Stomach (tissue), 9 donors: ENCODE measurements around the gene ZKSCAN7. TPM values are rescaled to one million over a fixed set of nuclear protein-coding genes. Genes with fewer than 3 reads are reported as not detected.
A peak's percentile ranks its signal among the peaks of the same experiment; 100 is the strongest.
"Not testable (repeated sequence)": the region's sequence is repeated elsewhere in the genome, so short reads cannot be mapped to it uniquely, and the experiment has no call there.

Experiments used
- DNase-seq, 2 donors: peaks; one replicate each; pipeline versions ENCODE4 v3.0.0 to v3.0.0-alpha.2; 2013 to 2019
- H3K27ac ChIP-seq, 5 donors: fragments of 200-600 bp in 4 of 5; sonication (generic) in 4 of 5; one replicate each; pipeline ENCODE4 v1.5.1; 2013 to 2019; ENCODE audit warnings: mild to moderate bottlenecking in 1 of 5, moderate library complexity in 1 of 5
- H3K27me3 ChIP-seq, 3 donors: fragments of 200-600 bp; sonication (generic); one replicate each; pipeline ENCODE4 v1.5.1; 2017 to 2019; ENCODE audit warnings: mixed run types in 1 of 3
- H3K36me3 ChIP-seq, 4 donors: fragments of 200-600 bp; sonication (generic); 1 replicate in 3 of 4; 2 replicates in 1 of 4; pipeline ENCODE4 v1.5.1; 2016 to 2019
- H3K4me1 ChIP-seq, 4 donors: fragments of 200-600 bp; sonication (generic); one replicate each; pipeline ENCODE4 v1.5.1; 2016 to 2019
- H3K4me3 ChIP-seq, 4 donors: fragments of 200-600 bp; sonication (generic) in 3 of 4; one replicate each; pipeline ENCODE4 v1.5.1; 2016 to 2019; ENCODE audit warnings: mild to moderate bottlenecking in 1 of 4
- H3K9me3 ChIP-seq, 4 donors: fragments of 200-600 bp; sonication (generic); one replicate each; pipeline ENCODE4 v1.5.1; 2016 to 2019
- EP300 ChIP-seq: sonication (generic); formaldehyde crosslinking; IDR thresholded peaks from one replicate; pipeline ENCODE4 v1.6.1; 2017; ENCODE audit warnings: antibody characterized with exemption
- POLR2A ChIP-seq, 4 donors: fragments of 450-650 bp; IDR thresholded peaks; one replicate each; pipeline ENCODE4 v1.6.1; 2016; ENCODE audit warnings: antibody characterized with exemption in 4 of 4, control low read depth in 2 of 4, mild to moderate bottlenecking in 1 of 4, moderate library complexity in 1 of 4
- POLR2AphosphoS5 ChIP-seq, 3 donors: sonication (generic); formaldehyde crosslinking; IDR thresholded peaks; one replicate each; pipeline ENCODE4 v1.6.1; 2016; ENCODE audit warnings: antibody characterized with exemption in 3 of 3
- WGBS, 5 donors: extraction: QIAGEN DNeasy Blood & Tissue Kit in 3 of 5; methylation state at CpG; one replicate each; pipeline versions ENCODE4 v1.1.5 to v1.1.7; 2013 to 2018; 5-methylcytosine and 5-hydroxymethylcytosine counted together
- intact Hi-C: fragments of 100-400 bp; cut with DNase I; formaldehyde crosslinking; loops from one replicate; pipeline ENCODE4 v1.15.1; 2023; ENCODE audit warnings: low total_unique reads
- polyA plus RNA-seq, 3 donors: library from polyadenylated mRNA; stranded (reverse); fragments of 200-250 nt; gene quantifications; one replicate each; pipeline ENCODE4 v1.2.3, GENCODE V29; 2013
- total RNA-seq, 5 donors: library from RNA; depleted of rRNA; stranded (reverse); fragments of >200 nt; gene quantifications; one replicate each; pipeline versions ENCODE4 v1.1.0 to v1.2.3, GENCODE V29; 2014 to 2016
- TF ChIP-seq, protein P1 (sequence below), 7 experiments: fragments of 450-650 bp in 4 of 7; fragments of 200-600 bp in 3 of 7; sonication (generic) in 3 of 7; IDR thresholded peaks; one replicate each; pipeline ENCODE4 v1.5.1; 2016 to 2019; ENCODE audit warnings: antibody characterized with exemption in 7 of 7, control low read depth in 2 of 7, mild to moderate bottlenecking in 1 of 7
- donor health status: healthy with polysubstance abuse.
- donor health status: Bipolar disorder and iron deficiency.
- donor health status: healthy.

The ZKSCAN7 gene
- total and polyA plus RNA-seq, 8 donors = 0.46 to 6.2 (median 1.5) TPM; not detected in 1

- Histone ChIP-seq H3K36me3 (peaks cover 0 to 37% (median 13%) of the 10 kb centered on the region in 4 donors), H3K27ac (no peak overlapping the region), H3K4me3 (no peak overlapping the region), H3K27me3 (peaks cover 0 to 4% (median 0%) of the 10 kb centered on the region in 3 donors), H3K4me1 (no peaks in the 10 kb centered on the region), H3K9me3 (peaks cover 0 to 78% (median 44%) of the 10 kb centered on the region in 4 donors)
- TF ChIP-seq POLR2AphosphoS5 (IDR thresholded peaks at IDR 0.05) (no peak), POLR2A (IDR thresholded peaks at IDR 0.05) (no peak), EP300 (no peak)
- TF ChIP-seq, protein P1, sequence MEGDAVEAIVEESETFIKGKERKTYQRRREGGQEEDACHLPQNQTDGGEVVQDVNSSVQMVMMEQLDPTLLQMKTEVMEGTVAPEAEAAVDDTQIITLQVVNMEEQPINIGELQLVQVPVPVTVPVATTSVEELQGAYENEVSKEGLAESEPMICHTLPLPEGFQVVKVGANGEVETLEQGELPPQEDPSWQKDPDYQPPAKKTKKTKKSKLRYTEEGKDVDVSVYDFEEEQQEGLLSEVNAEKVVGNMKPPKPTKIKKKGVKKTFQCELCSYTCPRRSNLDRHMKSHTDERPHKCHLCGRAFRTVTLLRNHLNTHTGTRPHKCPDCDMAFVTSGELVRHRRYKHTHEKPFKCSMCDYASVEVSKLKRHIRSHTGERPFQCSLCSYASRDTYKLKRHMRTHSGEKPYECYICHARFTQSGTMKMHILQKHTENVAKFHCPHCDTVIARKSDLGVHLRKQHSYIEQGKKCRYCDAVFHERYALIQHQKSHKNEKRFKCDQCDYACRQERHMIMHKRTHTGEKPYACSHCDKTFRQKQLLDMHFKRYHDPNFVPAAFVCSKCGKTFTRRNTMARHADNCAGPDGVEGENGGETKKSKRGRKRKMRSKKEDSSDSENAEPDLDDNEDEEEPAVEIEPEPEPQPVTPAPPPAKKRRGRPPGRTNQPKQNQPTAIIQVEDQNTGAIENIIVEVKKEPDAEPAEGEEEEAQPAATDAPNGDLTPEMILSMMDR (IDR thresholded peaks at IDR 0.05) = no peak
- intact Hi-C loops = no loop called here
- peak in 1 of 2 donors; percentile 10 for DNase-seq
These were observed 21.6 kb downstream of the ZKSCAN7 start for GRCh38 chr3:44576613-44577012.

DNA sequence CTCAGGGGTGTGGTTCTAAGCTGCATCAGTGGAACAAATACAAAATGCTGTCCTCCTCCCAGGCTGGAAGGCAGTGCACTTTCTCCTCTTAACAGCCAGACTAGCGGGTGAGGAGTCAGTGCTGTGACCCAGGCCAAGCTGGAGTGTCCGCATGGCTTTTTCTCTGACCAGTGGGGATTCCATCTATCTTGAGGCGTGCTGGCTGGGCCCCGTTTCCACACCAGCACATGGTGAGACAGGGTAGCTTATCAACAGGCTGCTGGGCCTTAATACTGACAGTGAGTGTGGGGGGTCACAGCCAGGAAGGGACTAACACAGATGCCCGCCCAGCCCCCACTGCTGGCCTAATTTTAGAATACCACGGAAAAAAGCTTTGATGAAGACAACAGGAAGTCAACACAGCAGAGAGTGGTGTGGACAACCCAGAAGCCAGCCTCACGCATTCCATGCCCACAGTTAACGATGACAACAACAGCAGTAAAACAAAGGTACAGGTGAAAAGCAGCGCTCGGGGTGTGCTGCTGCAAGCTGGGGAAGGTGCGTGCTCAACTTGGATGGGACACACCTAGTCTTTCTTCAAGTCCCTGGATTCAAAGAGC, 22.5 kb downstream of the ZKSCAN7 start:
- Histone ChIP-seq H3K36me3 (peaks cover 0 to 28% (median 7%) of the 10 kb centered on the region in 4 donors), H3K9me3 (peaks cover 0 to 75% (median 40%) of the 10 kb centered on the region in 4 donors)
- H3K27me3 ChIP-seq, H3K4me1 ChIP-seq, H3K27ac ChIP-seq, DNase-seq, intact Hi-C loops, H3K4me3 ChIP-seq: not testable (repeated sequence)
- 87 to 95% (median 94%) methylated on average over 9 to 11 of the region's 11 CpGs for WGBS, 5 donors

GRCh38 chr3:44578316-44578715, 23.3 kb downstream of the ZKSCAN7 start:
- H3K4me1 ChIP-seq, intact Hi-C loops, DNase-seq: not testable (repeated sequence)

DNA sequence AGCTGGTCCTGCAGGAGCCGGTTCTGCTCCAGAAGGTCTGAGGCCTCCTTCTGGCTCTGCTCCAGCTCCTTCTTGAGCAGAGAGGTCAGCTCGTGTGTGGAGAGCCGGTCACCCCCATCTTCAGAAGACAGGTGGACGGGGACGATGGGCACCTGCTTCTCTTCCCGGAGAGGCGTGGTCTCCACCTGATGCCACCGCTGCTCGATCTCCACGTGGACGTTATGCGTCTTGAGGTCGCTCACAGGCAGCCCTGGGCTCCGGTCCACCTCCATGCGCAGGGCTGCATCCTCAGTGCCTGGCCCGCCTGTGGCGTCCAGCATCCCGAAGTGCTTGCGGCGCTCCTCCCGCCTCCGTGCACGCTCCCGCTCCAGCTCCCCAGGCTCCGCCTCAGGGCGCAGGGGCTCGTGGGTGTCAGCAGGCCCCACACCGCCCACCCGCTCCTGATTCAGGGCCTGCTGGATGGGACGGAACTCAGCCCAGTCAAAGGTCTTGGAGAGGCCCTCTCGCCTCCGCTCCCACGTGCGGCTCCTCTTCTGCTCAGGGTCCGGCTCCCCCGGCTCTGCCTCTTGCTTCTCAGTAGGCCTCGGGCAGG, 24.0 kb downstream of the ZKSCAN7 start:
- H3K27ac ChIP-seq, H3K4me1 ChIP-seq, H3K27me3 ChIP-seq, intact Hi-C loops, H3K4me3 ChIP-seq, DNase-seq: not testable (repeated sequence)
- WGBS, 5 donors = 97 to 98% (median 97%) methylated on average over 26 to 37 of the region's 37 CpGs
- H3K36me3 ChIP-seq = peaks cover 0 to 20% (median 5%) of the 10 kb centered on the region in 4 donors
- peaks cover 0 to 62% (median 29%) of the 10 kb centered on the region in 4 donors for H3K9me3 ChIP-seq

More at GRCh38 chr3:44578316-44578715, 23.3 kb downstream of the ZKSCAN7 start:
- peaks cover 0 to 67% (median 32%) of the 10 kb centered on the region in 4 donors for H3K9me3 ChIP-seq
- 95 to 99% (median 98%) methylated on average over 16 to 22 of the region's 22 CpGs for WGBS, 5 donors
- not testable (repeated sequence) for H3K27me3 ChIP-seq, H3K27ac ChIP-seq, H3K4me3 ChIP-seq
- H3K36me3 ChIP-seq = peaks cover 0 to 20% (median 5%) of the 10 kb centered on the region in 4 donors

DNA sequence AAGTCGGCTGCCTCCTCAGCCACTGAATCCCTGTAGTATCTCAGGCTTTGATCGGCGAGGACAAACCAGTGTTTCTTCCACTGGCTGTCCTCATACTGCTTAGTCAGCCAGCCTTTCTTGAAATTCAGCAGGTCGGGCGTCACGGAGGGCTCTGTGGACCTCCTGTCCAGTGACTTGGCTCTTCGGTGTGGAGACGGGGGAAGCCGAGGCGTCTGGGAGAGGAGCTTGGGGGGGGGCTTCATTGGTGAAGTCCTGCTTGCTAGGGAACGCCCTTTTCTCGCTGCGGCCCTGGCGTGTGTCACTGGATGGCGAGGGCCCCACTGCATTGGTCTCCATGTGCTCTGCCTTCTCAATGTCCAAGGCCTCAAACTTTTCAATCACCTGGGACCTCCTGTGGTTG, 24.8 kb downstream of the ZKSCAN7 start:
- Histone ChIP-seq H3K27me3 (peaks cover 0 to 12% (median 8%) of the 10 kb centered on the region in 3 donors), H3K36me3 (peaks cover 0 to 20% (median 5%) of the 10 kb centered on the region in 4 donors), H3K4me1 (peaks cover 0 to 11% (median 6%) of the 10 kb centered on the region in 4 donors), H3K9me3 (peaks cover 0 to 58% (median 26%) of the 10 kb centered on the region in 4 donors)
- intact Hi-C loops, H3K27ac ChIP-seq, H3K4me3 ChIP-seq, DNase-seq: not testable (repeated sequence)
- 93 to 99% (median 97%) methylated on average over 15 of the region's 15 CpGs for WGBS, 5 donors

DNA sequence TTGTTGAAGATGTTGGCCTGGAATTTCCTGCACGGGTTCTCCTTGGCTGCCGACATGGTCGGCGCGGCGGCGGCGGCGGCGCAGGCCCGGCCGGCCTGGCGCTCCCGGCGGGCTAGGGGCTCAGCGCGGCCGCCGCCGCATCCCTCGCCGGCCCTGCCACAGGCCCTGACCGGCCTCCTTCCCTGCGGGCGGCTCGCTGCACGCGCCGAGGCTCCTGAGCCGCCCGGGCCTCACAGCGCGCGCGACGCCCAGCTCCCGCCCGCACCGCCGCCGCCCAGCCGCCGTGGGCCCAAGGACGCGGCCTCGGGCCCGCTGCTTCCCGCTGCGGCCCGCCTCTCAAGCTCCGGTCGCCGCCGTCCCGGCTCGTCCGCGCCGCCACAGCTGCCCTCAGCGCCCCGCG, 26.0 kb downstream of the ZKSCAN7 start:
- peaks cover 0 to 16% (median 8%) of the 10 kb centered on the region in 3 donors for H3K27me3 ChIP-seq
- intact Hi-C loops, H3K27ac ChIP-seq, H3K4me3 ChIP-seq: not testable (repeated sequence)
- WGBS, 5 donors = 24 to 63% (median 37%) methylated on average over 15 to 62 of the region's 62 CpGs
- DNase-seq = peak in 1 of 2 donors; percentile 3
- peaks cover 0 to 20% (median 5%) of the 10 kb centered on the region in 4 donors for H3K36me3 ChIP-seq
- H3K9me3 ChIP-seq = peaks cover 0 to 48% (median 20%) of the 10 kb centered on the region in 4 donors
- H3K4me1 ChIP-seq = peaks cover 0 to 22% (median 16%) of the 10 kb centered on the region in 4 donors
